Right atrium auricular region (tissue), 2 donors: ENCODE measurements around the gene AREG. TPM values are rescaled to one million over a fixed set of nuclear protein-coding genes. Genes with fewer than 3 reads are reported as not detected.

ENCODE experiments used
- DNase-seq: peaks from one replicate; pipeline ENCODE4 v3.0.0-alpha.2; 2019; ENCODE audit warnings: low spot score
- H3K27ac ChIP-seq, 2 donors: fragments of 200-600 bp; sonication (generic); 1 replicate in 1 of 2; 2 replicates in 1 of 2; pipeline ENCODE4 v1.5.1; 2016 to 2019
- H3K27me3 ChIP-seq, 2 donors: fragments of 200-600 bp; sonication (generic); one replicate each; pipeline versions ENCODE4 v1.5.1 to v1.6.0; 2017 to 2019
- H3K36me3 ChIP-seq: fragments of 200-600 bp; sonication (generic); one replicate; pipeline ENCODE4 v1.5.1; 2016
- H3K4me1 ChIP-seq, 2 donors: fragments of 200-600 bp; sonication (generic); one replicate each; pipeline versions ENCODE4 v1.5.1 to v1.6.0; 2017 to 2019
- H3K4me3 ChIP-seq, 2 donors: fragments of 200-600 bp; sonication (generic); 1 replicate in 1 of 2; 2 replicates in 1 of 2; pipeline ENCODE4 v1.5.1; 2017 to 2019; ENCODE audit warnings: mild to moderate bottlenecking in 1 of 2, moderate library complexity in 1 of 2
- H3K9me3 ChIP-seq, 2 donors: fragments of 200-600 bp; sonication (generic); one replicate each; pipeline ENCODE4 v1.5.1; 2019
- total RNA-seq, 2 donors: library from RNA; depleted of rRNA; stranded (reverse); fragments of >200 nt; gene quantifications; one replicate each; pipeline ENCODE4 v1.1.0, GENCODE V29; 2016
- TF ChIP-seq, protein P1 (sequence below), 2 donors: fragments of 200-600 bp; sonication (generic); IDR thresholded peaks; one replicate each; pipeline ENCODE4 v1.5.1; 2019; ENCODE audit warnings: antibody characterized with exemption in 2 of 2

Gene AREG
- total RNA-seq, 2 donors from 2014 or later, result 26.6 to 31.3 TPM

DNA sequence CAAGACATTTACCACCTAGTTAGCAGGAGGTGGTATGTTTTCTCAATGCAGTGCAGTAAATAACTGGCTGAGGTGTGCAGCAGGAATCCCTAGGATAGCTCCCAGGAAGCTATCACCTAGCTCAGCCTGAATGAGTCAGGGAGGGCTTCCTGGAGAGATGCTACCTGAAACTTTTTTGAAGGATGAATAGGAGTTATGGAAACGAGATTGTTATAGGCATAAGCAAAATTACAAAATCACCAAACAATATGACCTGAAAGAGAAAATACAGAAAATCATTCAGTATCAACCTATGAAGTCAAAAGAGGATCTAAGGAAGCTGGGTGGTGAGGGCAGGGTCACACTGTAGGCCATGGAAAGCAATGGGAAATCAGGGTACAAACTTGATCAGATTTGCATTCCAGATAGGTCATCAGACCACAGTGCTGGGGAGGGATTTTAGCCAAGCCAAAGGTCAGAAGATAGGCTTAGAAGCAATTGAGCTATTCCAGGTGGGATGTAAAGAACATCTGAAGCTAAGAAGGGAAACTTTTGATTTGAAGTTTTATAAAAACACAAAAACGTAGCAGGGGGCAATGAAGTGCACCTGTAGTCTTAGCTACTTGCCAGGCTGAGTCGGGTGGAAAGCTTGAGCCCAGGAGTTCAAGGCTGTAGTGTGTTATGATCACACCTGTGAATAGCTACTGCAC, 11.3 kb downstream of the AREG start:
- TF ChIP-seq, protein P1, sequence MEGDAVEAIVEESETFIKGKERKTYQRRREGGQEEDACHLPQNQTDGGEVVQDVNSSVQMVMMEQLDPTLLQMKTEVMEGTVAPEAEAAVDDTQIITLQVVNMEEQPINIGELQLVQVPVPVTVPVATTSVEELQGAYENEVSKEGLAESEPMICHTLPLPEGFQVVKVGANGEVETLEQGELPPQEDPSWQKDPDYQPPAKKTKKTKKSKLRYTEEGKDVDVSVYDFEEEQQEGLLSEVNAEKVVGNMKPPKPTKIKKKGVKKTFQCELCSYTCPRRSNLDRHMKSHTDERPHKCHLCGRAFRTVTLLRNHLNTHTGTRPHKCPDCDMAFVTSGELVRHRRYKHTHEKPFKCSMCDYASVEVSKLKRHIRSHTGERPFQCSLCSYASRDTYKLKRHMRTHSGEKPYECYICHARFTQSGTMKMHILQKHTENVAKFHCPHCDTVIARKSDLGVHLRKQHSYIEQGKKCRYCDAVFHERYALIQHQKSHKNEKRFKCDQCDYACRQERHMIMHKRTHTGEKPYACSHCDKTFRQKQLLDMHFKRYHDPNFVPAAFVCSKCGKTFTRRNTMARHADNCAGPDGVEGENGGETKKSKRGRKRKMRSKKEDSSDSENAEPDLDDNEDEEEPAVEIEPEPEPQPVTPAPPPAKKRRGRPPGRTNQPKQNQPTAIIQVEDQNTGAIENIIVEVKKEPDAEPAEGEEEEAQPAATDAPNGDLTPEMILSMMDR (IDR thresholded peaks at IDR 0.05), result no peak
- H3K4me3 ChIP-seq, result no peak overlapping the region
- H3K36me3 ChIP-seq, result no peaks in the 10 kb centered on the region
- peaks cover 0 to 4% of the 10 kb centered on the region in 2 donors for H3K9me3 ChIP-seq
- no peaks in the 10 kb centered on the region for H3K4me1 ChIP-seq
- no peak overlapping the region for H3K27ac ChIP-seq
- no peak for DNase-seq
- H3K27me3 ChIP-seq, result no peaks in the 10 kb centered on the region

DNA sequence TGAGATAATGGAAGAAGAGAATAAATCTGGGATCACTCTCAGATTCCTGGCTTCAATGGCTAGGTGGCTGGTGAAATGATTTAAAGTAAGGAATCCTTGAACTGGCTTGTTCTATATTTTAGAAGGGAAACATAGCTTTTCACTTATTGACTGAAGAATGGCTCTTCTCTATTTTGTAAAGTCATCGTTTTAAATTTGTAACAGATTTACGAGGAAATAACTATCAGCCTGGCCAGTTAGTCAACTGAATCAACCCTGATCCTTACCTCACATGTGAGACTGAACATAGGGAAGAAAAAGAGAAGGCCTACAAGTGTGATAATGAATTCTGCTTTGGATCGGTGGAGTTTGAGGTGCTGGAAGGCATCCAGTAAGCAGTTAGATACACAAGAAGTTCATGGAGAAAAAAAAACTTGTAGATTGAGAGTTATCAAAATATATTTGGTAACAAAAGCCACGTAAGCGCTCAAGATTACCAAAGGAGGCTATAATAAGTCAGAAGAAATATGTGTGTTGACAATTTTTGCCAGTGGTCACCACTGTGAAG, 12.0 kb downstream of the AREG start:
- no peak overlapping the region for H3K27ac ChIP-seq
- no peaks in the 10 kb centered on the region for H3K36me3 ChIP-seq
- TF ChIP-seq, protein P1 (IDR thresholded peaks at IDR 0.05), result no peak
- H3K9me3 ChIP-seq, result peaks cover 0 to 4% of the 10 kb centered on the region in 2 donors
- DNase-seq, result no peak
- no peak overlapping the region for H3K4me3 ChIP-seq
- H3K27me3 ChIP-seq, result no peaks in the 10 kb centered on the region
- H3K4me1 ChIP-seq, result no peaks in the 10 kb centered on the region

DNA sequence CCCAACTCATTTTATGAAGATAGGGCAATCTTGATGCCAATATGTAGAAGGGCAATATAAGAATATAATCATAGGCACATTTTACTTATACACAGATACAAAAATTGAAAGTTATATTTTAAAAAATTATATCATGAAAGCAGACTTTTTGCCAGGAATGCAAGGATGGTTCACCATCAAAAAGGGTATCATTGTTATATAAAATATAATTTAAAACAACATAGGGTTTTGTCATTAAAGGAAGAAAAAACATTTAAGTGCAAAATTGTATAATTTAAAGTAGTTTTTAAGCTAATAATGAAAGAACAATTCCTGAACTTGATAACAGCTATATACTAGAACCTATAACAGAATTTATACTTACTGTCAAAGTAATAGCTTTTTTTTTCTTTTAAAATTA, 15.9 kb downstream of the AREG start:
- TF ChIP-seq, protein P1 (IDR thresholded peaks at IDR 0.05), result no peak
- H3K36me3 ChIP-seq, result no peaks in the 10 kb centered on the region
- H3K27ac ChIP-seq, result no peak overlapping the region
- H3K27me3 ChIP-seq, result no peaks in the 10 kb centered on the region
- no peaks in the 10 kb centered on the region for H3K4me1 ChIP-seq
- H3K4me3 ChIP-seq, result no peak overlapping the region
- no peak for DNase-seq
- peaks cover 0 to 4% of the 10 kb centered on the region in 2 donors for H3K9me3 ChIP-seq

DNA sequence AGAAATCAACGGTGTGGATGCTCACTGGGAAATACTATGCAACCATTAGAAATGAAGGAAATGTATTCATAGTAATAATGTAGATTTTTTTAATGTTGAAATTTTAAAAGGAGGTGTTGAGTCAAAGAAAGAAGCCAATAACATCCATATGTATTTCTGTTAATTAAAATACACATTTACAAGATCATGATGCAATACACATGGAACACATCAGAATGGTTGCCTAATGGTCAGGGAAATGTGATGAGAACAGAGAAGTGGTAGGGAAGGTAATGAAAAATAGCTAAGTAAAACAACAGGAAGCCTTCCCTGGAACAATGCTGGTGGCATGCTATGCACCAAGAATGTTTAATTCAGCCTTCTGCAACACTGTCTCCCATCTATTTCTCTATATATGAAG, 18.2 kb downstream of the AREG start:
- Histone ChIP-seq H3K27me3 (no peaks in the 10 kb centered on the region), H3K4me1 (no peaks in the 10 kb centered on the region), H3K36me3 (no peaks in the 10 kb centered on the region), H3K4me3 (no peak overlapping the region), H3K27ac (no peak overlapping the region), H3K9me3 (peaks cover 0 to 4% of the 10 kb centered on the region in 2 donors)
- TF ChIP-seq, protein P1 (IDR thresholded peaks at IDR 0.05), result no peak
- DNase-seq, result no peak

DNA sequence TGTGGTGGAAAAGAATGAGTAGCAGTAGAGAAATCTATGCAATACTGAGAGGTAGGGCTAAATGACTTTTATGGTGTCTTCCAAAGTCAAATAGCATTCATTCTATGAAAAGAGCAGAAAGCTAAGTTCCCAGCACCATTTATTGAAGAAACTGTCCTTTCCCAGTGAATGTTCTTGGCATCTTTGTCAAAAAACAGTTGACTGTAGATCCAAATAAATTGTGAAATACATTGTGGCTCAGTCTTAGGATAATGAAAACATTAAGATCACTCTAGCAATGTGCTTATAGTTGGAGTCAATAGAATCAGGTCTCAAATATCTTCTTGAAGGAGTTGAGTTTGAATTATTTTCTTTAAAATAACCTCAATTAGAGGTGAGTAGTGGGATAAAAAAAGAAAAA, 19.4 kb downstream of the AREG start:
- DNase-seq, result no peak
- Histone ChIP-seq H3K36me3 (no peaks in the 10 kb centered on the region), H3K9me3 (peaks cover 0 to 4% of the 10 kb centered on the region in 2 donors), H3K27ac (no peak overlapping the region), H3K27me3 (no peaks in the 10 kb centered on the region), H3K4me3 (no peak overlapping the region), H3K4me1 (no peaks in the 10 kb centered on the region)
- TF ChIP-seq, protein P1 (IDR thresholded peaks at IDR 0.05), result no peak

DNA sequence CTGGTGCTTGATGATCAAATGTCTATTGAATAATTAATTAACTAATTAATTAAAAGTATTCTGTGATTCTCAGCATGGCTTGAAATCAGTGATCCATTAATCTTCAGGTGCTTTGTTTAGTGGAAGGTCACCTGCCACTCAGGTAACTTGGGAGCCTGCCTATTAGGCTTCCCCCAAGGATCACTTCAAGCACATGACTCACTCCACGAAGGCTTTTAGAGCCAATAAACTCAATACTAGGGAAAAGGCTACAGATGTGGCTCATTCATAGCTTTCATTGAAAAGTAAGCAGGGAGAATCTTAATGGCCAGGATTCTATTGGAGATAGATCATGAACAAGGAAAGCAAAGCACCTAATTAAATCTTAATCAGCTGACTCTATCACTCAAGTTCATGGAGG, 21.3 kb downstream of the AREG start:
- Histone ChIP-seq H3K9me3 (no peaks in the 10 kb centered on the region), H3K27me3 (no peaks in the 10 kb centered on the region), H3K4me3 (no peak overlapping the region), H3K4me1 (no peaks in the 10 kb centered on the region), H3K27ac (no peak overlapping the region), H3K36me3 (no peaks in the 10 kb centered on the region)
- TF ChIP-seq, protein P1 (IDR thresholded peaks at IDR 0.05), result no peak
- DNase-seq, result no peak
